Cardiac muscle cell (in vitro differentiated cells and primary cell): ENCODE data around the gene CDK5R2. TPM values are rescaled to one million over a fixed set of nuclear protein-coding genes. Genes with fewer than 3 reads are reported as not detected.

Experiments
- DNase-seq, 2 donors: peaks; one replicate each; pipeline versions ENCODE4 v3.0.0 to v3.0.0-alpha.2; 2010 to 2017; ENCODE audit warnings: low read depth in 1 of 2, low spot score in 1 of 2
- H3K27ac ChIP-seq: fragments of 200-600 bp; sonication (generic); 2 replicates; pipeline ENCODE4 v1.5.1; 2016
- H3K27me3 ChIP-seq: fragments of 200-600 bp; sonication (generic); 2 replicates; pipeline ENCODE4 v1.6.0; 2016; ENCODE audit warnings: control low read depth
- H3K36me3 ChIP-seq: fragments of 200-600 bp; sonication (generic); 2 replicates; pipeline ENCODE4 v1.5.1; 2016; ENCODE audit warnings: control low read depth
- H3K4me1 ChIP-seq: fragments of 200-600 bp; sonication (generic); 2 replicates; pipeline ENCODE4 v1.8.1; 2017; ENCODE audit warnings: low read depth, mild to moderate bottlenecking, mixed run types
- H3K4me3 ChIP-seq: fragments of 200-600 bp; sonication (generic); 2 replicates; pipeline ENCODE4 v1.5.1; 2016; ENCODE audit warnings: mild to moderate bottlenecking
- H3K9me3 ChIP-seq: fragments of 200-600 bp; sonication (generic); 2 replicates; pipeline ENCODE4 v1.5.1; 2017; ENCODE audit warnings: low read depth, mild to moderate bottlenecking, control low read depth
- polyA plus RNA-seq: library from polyadenylated mRNA; unstranded; fragments of >200 nt; fragmentation: Nextera tagmentation; extraction: Ambion mirVana; gene quantifications from 2 replicates; pipeline ENCODE4 v1.2.1, GENCODE V29; 2016
- total RNA-seq: library from RNA; depleted of rRNA; stranded (reverse); fragments of >200 nt; gene quantifications from 2 replicates; pipeline ENCODE4 v1.2.3, GENCODE V29; 2016
- TF ChIP-seq, protein P1 (sequence below): IDR thresholded peaks from 2 replicates; pipeline ENCODE4 v1.5.1; 2012; ENCODE audit warnings: low read depth, mild to moderate bottlenecking, low read length

Gene CDK5R2
- total and polyA plus RNA-seq, 2 experiments from 2014 or later, result 0.06 to 0.22 TPM

DNA sequence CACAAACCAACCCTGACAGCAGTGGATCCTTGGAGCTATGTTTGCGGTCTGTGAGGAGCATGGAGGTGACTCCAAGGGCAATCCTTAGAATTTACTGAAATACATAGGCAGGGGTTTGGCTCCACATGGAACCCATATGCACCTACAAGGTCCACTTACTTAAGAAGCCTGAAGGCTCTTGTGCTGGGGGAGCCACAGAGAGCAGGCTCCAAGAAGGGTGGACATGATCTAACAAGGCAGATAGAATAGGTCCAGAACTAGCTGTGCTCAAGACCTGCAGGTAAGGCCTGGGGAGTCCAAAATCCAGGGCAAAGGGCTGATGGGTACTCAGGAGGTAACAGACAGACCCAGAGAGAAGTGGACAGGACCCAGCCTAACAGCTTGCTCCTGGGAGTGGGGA, 1.2 kb upstream of the CDK5R2 start:
- no peak for DNase-seq
- Histone ChIP-seq H3K27ac (no peak overlapping the region), H3K4me3 (no peak overlapping the region), H3K27me3 (peaks cover 79% of the 10 kb centered on the region), H3K9me3 (no peaks in the 10 kb centered on the region), H3K4me1 (no peaks in the 10 kb centered on the region), H3K36me3 (no peaks in the 10 kb centered on the region)
- TF ChIP-seq, protein P1, sequence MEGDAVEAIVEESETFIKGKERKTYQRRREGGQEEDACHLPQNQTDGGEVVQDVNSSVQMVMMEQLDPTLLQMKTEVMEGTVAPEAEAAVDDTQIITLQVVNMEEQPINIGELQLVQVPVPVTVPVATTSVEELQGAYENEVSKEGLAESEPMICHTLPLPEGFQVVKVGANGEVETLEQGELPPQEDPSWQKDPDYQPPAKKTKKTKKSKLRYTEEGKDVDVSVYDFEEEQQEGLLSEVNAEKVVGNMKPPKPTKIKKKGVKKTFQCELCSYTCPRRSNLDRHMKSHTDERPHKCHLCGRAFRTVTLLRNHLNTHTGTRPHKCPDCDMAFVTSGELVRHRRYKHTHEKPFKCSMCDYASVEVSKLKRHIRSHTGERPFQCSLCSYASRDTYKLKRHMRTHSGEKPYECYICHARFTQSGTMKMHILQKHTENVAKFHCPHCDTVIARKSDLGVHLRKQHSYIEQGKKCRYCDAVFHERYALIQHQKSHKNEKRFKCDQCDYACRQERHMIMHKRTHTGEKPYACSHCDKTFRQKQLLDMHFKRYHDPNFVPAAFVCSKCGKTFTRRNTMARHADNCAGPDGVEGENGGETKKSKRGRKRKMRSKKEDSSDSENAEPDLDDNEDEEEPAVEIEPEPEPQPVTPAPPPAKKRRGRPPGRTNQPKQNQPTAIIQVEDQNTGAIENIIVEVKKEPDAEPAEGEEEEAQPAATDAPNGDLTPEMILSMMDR, result no peak

- DNase-seq, result no peak
- peaks cover 71% of the 10 kb centered on the region for H3K27me3 ChIP-seq
- TF ChIP-seq, protein P1, result no peak
- H3K9me3 ChIP-seq, result no peaks in the 10 kb centered on the region
- H3K4me3 ChIP-seq, result peak overlapping the region; percentile 51
- H3K36me3 ChIP-seq, result no peaks in the 10 kb centered on the region
- no peak overlapping the region for H3K27ac ChIP-seq
- H3K4me1 ChIP-seq, result peaks cover 8% of the 10 kb centered on the region
Observed at GRCh38 chr2:218959761-218960308, 369 bp downstream of the CDK5R2 start.

DNA sequence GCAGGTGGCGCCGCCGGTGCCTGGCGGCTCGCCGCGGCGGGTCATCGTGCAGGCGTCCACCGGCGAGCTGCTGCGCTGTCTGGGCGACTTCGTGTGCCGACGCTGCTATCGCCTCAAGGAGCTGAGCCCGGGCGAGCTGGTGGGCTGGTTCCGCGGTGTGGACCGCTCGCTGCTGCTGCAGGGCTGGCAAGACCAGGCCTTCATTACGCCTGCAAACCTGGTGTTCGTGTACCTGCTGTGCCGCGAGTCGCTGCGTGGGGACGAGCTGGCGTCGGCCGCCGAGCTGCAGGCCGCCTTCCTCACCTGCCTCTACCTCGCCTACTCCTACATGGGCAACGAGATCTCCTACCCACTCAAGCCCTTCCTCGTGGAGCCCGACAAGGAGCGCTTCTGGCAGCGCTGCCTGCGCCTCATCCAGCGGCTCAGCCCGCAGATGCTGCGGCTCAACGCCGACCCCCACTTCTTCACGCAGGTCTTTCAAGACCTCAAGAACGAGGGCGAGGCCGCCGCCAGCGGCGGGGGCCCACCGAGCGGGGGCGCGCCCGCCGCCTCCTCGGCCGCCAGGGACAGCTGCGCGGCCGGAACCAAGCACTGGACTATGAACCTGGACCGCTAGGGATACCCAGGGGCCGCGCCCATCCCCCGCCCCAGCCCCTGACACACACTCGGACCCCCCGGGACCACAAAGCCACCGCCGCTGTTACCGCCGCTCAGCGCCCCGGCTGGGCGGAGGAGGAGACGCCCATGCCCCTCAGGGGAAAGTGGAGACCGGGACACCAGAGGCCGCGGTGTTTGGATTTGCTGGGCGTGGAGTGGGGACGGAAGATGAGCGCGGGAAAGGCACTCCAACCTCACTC, 1.1 kb downstream of the CDK5R2 start:
- TF ChIP-seq, protein P1, result no peak
- H3K4me1 ChIP-seq, result peaks cover 8% of the 10 kb centered on the region
- H3K9me3 ChIP-seq, result no peaks in the 10 kb centered on the region
- no peak for DNase-seq
- H3K36me3 ChIP-seq, result no peaks in the 10 kb centered on the region
- peaks cover 65% of the 10 kb centered on the region for H3K27me3 ChIP-seq
- no peak overlapping the region for H3K4me3 ChIP-seq
- H3K27ac ChIP-seq, result no peak overlapping the region

- no peak overlapping the region for H3K27ac ChIP-seq
- no peak overlapping the region for H3K4me3 ChIP-seq
- H3K27me3 ChIP-seq, result peaks cover 60% of the 10 kb centered on the region
- TF ChIP-seq, protein P1, result no peak
- H3K9me3 ChIP-seq, result no peaks in the 10 kb centered on the region
- no peaks in the 10 kb centered on the region for H3K36me3 ChIP-seq
- H3K4me1 ChIP-seq, result peaks cover 8% of the 10 kb centered on the region
- DNase-seq, result no peak
Observed at GRCh38 chr2:218961229-218961628, 1.8 kb downstream of the CDK5R2 start.

- DNase-seq, result peak in 1 of 2 donors; percentile 59
- no peak overlapping the region for H3K27ac ChIP-seq
- no peaks in the 10 kb centered on the region for H3K36me3 ChIP-seq
- peaks cover 8% of the 10 kb centered on the region for H3K4me1 ChIP-seq
- no peaks in the 10 kb centered on the region for H3K9me3 ChIP-seq
- TF ChIP-seq, protein P1, result no peak
- no peak overlapping the region for H3K4me3 ChIP-seq
- peaks cover 58% of the 10 kb centered on the region for H3K27me3 ChIP-seq
Observed at GRCh38 chr2:218961651-218962570, 2.4 kb downstream of the CDK5R2 start.
